ENCODE measurements around the gene INF2. TPM values are rescaled to one million over a fixed set of nuclear protein-coding genes. Genes with fewer than 3 reads are reported as not detected.

Gene INF2
- polyA plus RNA-seq, 1 experiment: 39.9 TPM

DNA sequence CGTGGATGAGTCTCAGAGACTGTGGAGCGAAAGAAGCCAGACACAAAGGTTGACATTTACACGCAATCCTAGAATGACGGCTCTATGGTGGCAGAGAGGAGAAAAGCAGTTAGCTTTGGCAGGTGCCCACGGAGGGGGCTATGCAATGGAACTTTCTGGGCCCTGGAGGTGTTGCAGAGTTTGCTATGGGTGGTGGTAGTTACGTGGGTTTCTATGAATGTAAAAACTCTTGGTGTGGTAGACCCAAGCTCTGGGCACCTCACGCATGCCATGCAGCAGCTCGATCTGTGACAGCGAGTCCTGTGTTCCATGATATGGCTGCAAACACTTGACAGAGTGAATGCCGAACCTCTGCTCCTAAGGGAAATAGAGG is 5.0 kb upstream of the INF2 start:
- Histone ChIP-seq H3K4me3 (ENCODE audit: low read depth, low read length) (no peak overlapping the region), H3K27me3 (ENCODE audit: control insufficient read depth, insufficient read depth, low read length) (no peaks in the 10 kb centered on the region), H3K36me3 (ENCODE audit: control insufficient read depth, insufficient read depth, low read length) (no peaks in the 10 kb centered on the region)
- CTCF ChIA-PET: interaction anchor here (0.9 to 1.3 kb wide), 2 partner anchors 21 to 25 kb away, joined by 3 to 4 read pairs; no protein-coding TSS in a partner anchor
- no peak for TF ChIP-seq CTCF (IDR thresholded peaks at IDR 0.05; ENCODE audit: insufficient read depth, low read depth, low read length)
- no peak for DNase-seq (ENCODE audit: low read depth)
- POLR2A ChIA-PET: no interaction called here

DNA sequence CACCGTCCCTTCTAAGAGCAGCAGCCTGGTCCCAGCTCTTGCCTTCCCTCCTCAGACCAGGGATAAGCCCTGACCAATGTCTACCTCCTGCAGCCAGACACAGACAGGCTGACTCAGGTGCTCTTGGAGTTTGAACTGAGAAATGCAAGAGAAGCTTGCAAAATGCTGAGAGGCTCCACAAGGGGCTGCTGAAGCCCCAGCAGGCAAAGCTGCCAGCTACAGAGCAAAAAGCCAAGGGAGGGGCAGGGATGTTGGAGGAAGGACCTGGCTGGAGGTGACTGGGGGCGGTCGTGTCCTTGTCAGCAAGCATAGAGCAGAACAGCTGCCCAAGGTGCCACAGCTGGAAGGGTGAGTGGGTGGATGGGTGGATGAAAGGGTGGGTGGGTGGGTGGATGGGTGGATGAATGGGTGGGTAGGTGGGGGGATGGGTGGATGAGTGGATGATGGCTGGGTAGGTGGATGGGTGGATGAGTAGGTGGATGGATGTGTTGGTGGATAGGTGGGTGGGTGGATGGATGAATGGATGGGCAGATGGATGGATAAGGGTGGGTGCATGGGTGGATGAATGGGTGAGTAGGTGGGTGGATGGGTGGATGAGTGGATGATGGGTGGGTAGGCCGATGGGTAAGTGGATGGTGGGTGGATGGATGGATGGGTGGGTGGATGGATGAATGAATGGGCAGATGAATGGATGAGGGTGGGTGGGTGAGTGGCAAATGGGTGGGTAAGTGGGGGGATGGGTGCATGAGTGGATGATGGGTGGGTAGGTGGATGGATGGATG is 4.0 kb upstream of the INF2 start:
- TF ChIP-seq CTCF (IDR thresholded peaks at IDR 0.05; ENCODE audit: insufficient read depth, low read depth, low read length): no peak
- Histone ChIP-seq H3K27me3 (ENCODE audit: control insufficient read depth, insufficient read depth, low read length) (no peaks in the 10 kb centered on the region), H3K36me3 (ENCODE audit: control insufficient read depth, insufficient read depth, low read length) (no peaks in the 10 kb centered on the region), H3K4me3 (ENCODE audit: low read depth, low read length) (no peak overlapping the region)
- ChIA-PET CTCF (interaction anchor here (0.9 kb wide), 1 partner anchor 20 kb away, joined by 3 read pairs; no protein-coding TSS in a partner anchor), POLR2A (no interaction called here)
- DNase-seq (ENCODE audit: low read depth): no peak

DNA sequence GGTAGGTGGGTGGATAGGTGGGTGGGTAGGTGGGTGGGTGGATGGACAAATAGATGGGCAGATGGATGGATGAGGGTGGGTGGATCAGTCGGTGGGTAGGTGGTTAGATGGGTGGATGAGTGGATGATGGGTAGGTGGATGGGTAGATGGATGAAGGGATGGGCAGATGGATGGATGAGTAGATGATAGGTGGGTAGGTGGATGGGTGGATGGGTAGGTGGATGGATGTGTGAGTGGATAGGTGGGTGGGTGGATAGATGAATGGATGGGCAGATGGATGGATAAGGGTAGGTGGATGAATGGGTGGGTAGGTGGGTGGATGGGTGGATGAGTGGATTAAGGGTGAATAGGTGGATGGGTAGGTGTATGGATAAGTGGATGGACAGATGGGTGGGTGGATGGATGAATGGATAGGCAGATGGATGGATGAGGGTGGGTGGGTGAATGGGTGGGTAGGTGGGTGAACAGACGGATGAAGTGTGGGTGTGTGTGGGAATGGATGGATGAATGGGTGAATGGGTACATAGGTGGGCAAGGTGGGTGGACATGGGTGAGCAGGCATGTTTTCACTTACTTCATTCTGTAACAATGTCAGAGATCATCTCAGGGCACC is 3.3 kb upstream of the INF2 start:
- no peak overlapping the region for H3K4me3 ChIP-seq (ENCODE audit: low read depth, low read length)
- DNase-seq (ENCODE audit: low read depth): no peak
- H3K27me3 ChIP-seq (ENCODE audit: control insufficient read depth, insufficient read depth, low read length): no peaks in the 10 kb centered on the region
- POLR2A ChIA-PET: no interaction called here
- H3K36me3 ChIP-seq (ENCODE audit: control insufficient read depth, insufficient read depth, low read length): no peaks in the 10 kb centered on the region
- no peak for TF ChIP-seq CTCF (IDR thresholded peaks at IDR 0.05; ENCODE audit: insufficient read depth, low read depth, low read length)
- CTCF ChIA-PET: interaction anchor here (1.9 kb wide), 1 partner anchor 23 kb away, joined by 5 read pairs; no protein-coding TSS in a partner anchor

DNA sequence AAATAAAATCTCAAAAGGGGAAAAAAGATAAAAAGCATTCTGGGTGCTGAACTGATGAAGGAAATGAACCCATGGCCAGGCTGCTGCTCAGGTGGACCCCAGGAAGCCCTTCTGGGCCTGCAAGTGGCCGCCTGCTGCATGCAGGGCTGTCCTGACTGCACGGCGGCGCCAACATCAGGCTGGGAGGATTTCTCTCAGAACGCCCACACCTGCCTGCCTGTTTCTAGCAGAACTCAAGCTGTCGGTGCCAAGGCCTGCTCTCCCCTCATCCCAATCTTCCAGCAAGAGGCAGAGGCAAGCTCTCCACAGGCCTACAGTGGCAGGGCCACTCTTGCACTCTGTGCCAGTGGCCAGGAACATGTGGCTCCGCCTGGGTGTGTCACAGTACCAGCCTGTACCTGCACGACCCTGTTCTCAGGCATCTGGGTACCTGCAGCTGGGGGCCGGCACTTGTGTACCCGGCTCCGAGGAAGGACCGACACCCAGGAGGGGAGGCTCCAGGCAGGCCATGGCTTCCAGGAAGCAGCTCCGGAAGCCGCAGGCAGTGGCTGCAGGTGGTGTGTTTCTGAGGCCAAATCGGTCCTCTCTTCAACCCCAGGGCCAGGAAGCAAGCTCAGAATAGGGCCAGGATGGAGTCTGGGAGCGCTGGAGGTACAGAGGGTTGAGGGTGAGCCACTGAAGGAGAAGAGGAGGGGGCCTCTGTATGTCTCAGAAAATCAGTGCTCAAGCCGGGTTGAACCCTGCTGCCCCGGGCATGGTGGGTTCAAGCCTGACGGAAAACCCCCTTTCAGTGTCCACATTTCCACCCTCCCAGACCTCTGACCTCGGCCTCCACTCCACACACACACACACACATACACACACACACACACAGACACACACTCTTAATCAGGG is 2.5 kb upstream of the INF2 start:
- DNase-seq (ENCODE audit: low read depth): no peak
- ChIA-PET POLR2A (no interaction called here), CTCF (interaction anchor here (1.1 to 1.9 kb wide), 5 partner anchors 11 to 36 kb away, joined by 3 to 5 read pairs (median 3); no protein-coding TSS in a partner anchor)
- H3K4me3 ChIP-seq (ENCODE audit: low read depth, low read length): no peak overlapping the region
- no peaks in the 10 kb centered on the region for H3K27me3 ChIP-seq (ENCODE audit: control insufficient read depth, insufficient read depth, low read length)
- peaks cover 2% of the 10 kb centered on the region; the same call in 1 of the 2 replicates for H3K36me3 ChIP-seq (ENCODE audit: control insufficient read depth, insufficient read depth, low read length)
- no peak for TF ChIP-seq CTCF (IDR thresholded peaks at IDR 0.05; ENCODE audit: insufficient read depth, low read depth, low read length)

Data from BJ (cell line).